AG10803 (cell line): Measurements from ENCODE around the gene CREBRF.
"Not testable (repeated sequence)": the region's sequence is repeated elsewhere in the genome, so short reads cannot be mapped to it uniquely, and the experiment has no call there.

Experiments
- DNase-seq: peaks from one replicate; pipeline ENCODE4 v3.0.0; 2010; ENCODE audit warnings: low read depth
- H3K4me3 ChIP-seq: 2 replicates; pipeline ENCODE4 v1.5.1; 2011; ENCODE audit warnings: mild to moderate bottlenecking, low read length, control low read depth
- TF ChIP-seq, protein P1 (sequence below): conservative IDR thresholded peaks from 2 replicates; pipeline ENCODE4 v1.5.1; 2011; ENCODE audit warnings: mild to moderate bottlenecking, low read length, control low read depth, inconsistent platforms

The CREBRF gene

DNA sequence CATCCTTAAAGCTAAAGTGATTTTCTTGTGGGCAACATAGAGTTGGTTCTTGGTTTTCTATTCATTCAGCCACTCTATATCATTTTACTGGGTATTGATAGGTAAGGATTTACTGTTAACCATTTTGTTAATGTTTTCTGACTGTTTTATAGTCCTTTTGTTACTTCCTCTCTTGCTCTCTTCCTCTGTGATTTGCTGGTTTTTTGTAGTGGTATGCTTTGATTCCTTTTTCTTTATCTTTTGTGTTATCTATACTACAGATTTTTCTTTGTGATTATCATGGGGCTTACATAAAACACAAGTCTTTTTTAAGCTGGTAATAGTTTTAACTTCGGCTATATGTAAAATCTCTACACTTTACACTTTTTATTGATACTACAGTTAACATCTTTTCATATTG is 43.3 kb downstream of the CREBRF start:
- TF ChIP-seq, protein P1, sequence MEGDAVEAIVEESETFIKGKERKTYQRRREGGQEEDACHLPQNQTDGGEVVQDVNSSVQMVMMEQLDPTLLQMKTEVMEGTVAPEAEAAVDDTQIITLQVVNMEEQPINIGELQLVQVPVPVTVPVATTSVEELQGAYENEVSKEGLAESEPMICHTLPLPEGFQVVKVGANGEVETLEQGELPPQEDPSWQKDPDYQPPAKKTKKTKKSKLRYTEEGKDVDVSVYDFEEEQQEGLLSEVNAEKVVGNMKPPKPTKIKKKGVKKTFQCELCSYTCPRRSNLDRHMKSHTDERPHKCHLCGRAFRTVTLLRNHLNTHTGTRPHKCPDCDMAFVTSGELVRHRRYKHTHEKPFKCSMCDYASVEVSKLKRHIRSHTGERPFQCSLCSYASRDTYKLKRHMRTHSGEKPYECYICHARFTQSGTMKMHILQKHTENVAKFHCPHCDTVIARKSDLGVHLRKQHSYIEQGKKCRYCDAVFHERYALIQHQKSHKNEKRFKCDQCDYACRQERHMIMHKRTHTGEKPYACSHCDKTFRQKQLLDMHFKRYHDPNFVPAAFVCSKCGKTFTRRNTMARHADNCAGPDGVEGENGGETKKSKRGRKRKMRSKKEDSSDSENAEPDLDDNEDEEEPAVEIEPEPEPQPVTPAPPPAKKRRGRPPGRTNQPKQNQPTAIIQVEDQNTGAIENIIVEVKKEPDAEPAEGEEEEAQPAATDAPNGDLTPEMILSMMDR: no peak
- DNase-seq: no peak
- no peak overlapping the region for H3K4me3 ChIP-seq

DNA sequence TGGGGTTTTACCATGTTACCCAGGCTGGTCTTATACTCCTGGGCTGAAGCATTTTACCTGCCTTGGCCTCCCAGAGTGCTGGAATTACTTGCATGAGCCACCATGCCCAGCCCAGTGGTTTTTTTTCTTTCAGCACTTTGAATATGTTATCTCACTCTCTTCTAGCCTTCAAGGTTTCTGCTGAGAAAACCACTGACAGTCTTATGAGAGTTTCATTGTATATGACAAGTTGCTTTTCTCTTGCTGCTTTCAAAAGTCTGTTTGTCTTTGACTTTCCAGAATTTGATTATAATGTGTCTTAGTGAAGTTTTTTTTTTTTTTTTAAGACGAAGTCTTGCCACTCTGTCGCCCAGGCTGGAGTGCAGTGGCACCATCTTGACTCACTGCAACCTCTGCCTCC is 45.1 kb downstream of the CREBRF start:
- TF ChIP-seq, protein P1: no peak
- DNase-seq: no peak
- H3K4me3 ChIP-seq: no peak overlapping the region

DNA sequence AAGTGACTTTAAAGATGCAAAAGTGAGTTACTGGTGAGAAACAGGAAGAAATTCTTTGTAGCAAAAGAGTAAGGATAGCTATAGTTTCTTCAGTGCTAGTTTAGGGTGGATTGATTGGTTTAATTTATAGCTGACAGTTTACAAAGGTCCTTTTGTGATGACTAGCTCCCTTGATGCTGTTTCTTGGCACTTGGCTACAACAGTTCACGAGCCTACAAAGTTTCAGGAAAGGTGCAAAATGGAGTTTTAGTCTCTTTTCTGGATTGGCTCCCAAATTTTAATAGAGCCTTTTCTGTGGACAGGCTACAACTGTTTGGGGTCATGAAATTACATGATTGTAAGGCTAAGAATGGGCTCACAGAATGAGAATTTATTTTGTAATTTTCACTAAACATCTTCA is 47.3 kb downstream of the CREBRF start:
- TF ChIP-seq, protein P1: no peak
- DNase-seq: no peak
- H3K4me3 ChIP-seq: no peak overlapping the region

DNA sequence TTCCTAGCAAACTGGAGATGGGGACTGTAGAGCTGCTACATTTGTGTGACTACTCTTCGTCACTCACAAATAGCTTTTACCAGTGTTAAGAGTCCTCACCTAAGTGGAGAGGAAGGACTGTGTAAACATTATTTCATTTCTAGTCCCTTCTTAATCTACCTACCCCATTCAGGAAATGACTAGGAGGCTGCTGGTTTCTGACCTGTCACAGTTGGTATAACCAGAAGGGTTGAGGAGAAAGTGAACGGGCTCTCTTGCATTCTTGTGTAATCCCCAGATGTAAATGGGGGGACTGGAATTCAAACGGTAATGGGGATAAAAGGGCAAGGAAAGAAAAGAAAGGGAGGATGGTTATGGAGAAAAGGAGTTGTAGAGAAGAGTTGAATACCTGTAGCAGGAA is 52.8 kb downstream of the CREBRF start:
- DNase-seq: no peak
- no peak overlapping the region for H3K4me3 ChIP-seq
- TF ChIP-seq, protein P1: no peak

DNA sequence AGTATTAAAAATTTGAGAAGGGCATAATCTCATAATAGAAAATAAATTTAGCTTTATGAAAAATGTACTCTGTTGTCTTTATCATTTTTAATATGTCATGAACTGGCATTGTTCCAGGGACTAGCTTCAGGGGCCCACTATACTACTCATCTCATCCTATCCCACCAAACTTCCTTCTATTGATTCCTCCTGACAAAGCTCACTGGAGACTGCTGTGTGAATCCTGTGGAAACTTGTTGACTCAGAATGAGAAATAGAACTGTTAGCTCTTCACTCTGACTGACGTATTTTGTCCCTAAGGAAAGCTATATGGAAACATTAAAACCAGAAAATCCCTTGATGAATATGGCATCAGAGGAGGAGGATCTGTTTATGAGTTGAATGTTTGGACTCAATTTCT is 58.4 kb downstream of the CREBRF start:
- TF ChIP-seq, protein P1: no peak
- no peak overlapping the region for H3K4me3 ChIP-seq
- no peak for DNase-seq

DNA sequence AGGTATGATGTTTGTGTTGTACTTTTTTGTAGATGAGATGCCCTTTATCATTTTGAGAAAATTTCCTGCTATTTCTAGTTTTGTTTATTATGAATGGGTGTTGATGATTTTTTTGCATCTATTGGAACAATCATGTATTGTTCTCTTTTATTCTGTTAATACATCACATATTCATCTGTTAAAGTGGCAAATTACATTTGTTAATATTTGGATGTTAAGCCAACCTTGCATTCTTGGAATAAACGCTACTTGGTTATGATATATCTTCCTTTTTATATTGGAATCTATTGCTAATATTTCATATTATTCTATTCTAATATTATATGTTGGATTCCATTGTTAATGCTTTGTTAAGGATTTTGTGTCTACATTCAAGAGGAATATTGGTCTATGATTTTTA is 63.6 kb downstream of the CREBRF start:
- DNase-seq: no peak
- H3K4me3 ChIP-seq: no peak overlapping the region
- TF ChIP-seq, protein P1: no peak

DNA sequence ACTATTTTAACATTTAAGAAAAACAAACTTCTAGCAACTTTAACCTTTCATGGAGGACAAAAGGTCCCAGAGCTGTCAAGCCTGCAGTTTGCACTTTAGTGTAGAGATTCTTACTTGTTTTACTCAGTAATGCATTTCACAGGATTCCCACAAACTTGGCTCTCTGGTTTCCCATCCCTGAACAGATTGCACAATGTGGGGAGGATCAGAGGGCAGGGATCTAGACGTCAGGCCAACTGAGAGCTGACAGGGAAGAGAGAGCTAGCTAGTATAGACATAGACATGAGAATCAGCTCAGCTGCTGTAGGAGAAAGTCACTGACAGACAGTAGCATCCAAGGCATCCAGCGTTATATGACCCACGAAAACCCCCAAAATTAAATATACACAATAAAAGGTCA is 67.3 kb downstream of the CREBRF start:
- TF ChIP-seq, protein P1: no peak
- H3K4me3 ChIP-seq: no peak overlapping the region
- peak; percentile 44 for DNase-seq

DNA sequence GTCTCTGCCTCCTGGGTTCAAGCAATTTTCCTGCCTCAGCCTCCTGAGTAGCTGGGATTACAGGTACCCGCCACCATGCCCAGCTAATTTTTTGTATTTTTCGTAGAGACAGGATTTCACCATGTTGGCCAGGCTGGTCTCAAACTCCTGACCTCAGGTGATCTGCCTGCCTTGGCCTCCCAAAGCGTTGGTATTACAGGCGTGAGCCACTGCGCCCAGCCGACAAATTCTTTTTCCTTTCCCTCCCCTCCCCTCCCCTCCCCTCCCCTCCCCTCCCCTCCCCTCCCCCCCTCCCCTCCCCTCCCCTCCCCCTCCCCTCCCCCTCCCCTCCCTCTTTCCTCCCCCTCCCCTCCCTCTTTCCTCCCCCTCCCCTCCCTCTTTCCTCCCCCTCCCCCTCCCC is 76.0 kb downstream of the CREBRF start:
- DNase-seq, H3K4me3 ChIP-seq: not testable (repeated sequence)
